Activated T-helper 17 cell treated with anti-CD3 and anti-CD28 coated beads, Interleukin-2, amount 50 U/mL, for 72 hours (primary cell): Measurements from ENCODE around the gene ZNF526. TPM values are rescaled to one million over a fixed set of nuclear protein-coding genes. Genes with fewer than 3 reads are reported as not detected.
A peak's percentile ranks its signal among the peaks of the same experiment; 100 is the strongest.
"Not testable (repeated sequence)": the region's sequence is repeated elsewhere in the genome, so short reads cannot be mapped to it uniquely, and the experiment has no call there.

Experiments
- ATAC-seq: fragments of 150-1000 bp; cut with Tn5 transposase; replicated peaks from 2 replicates; pipeline ENCODE4 v1.10.0; 2021; ENCODE audit warnings: mild to moderate bottlenecking, moderate library complexity
- H3K27ac Mint-ChIP-seq: one replicate; pipeline ENCODE4 v1.8.0; 2022; ENCODE audit warnings: mixed read lengths
- H3K27me3 Mint-ChIP-seq: one replicate; pipeline ENCODE4 v1.8.0; 2022; ENCODE audit warnings: mixed read lengths
- H3K36me3 Mint-ChIP-seq: one replicate; pipeline ENCODE4 v1.8.0; 2022; ENCODE audit warnings: low read depth, mild to moderate bottlenecking, mixed read lengths
- H3K4me1 Mint-ChIP-seq: one replicate; pipeline ENCODE4 v1.8.0; 2022; ENCODE audit warnings: mixed read lengths
- H3K4me3 Mint-ChIP-seq: one replicate; pipeline ENCODE4 v1.8.0; 2022; ENCODE audit warnings: mild to moderate bottlenecking, mixed read lengths
- H3K9me3 Mint-ChIP-seq: one replicate; pipeline ENCODE4 v1.8.0; 2022; ENCODE audit warnings: mixed read lengths
- total RNA-seq, 2 donors: library from RNA; stranded (reverse); gene quantifications; one replicate each; pipeline ENCODE4 v1.2.3, GENCODE V29; 2022

Gene ZNF526
- total RNA-seq, 2 donors from 2014 or later, result 17.2 to 18.0 TPM

GRCh38 chr19:42251572-42252358, 31.7 kb downstream of the ZNF526 start:
- Mint-ChIP-seq H3K36me3 (peaks cover 30% of the 10 kb centered on the region), H3K27ac (peak overlapping the region; percentile 55), H3K4me3 (peak overlapping the region; percentile 94)

GRCh38 chr19:42252365-42253244, 32.5 kb downstream of the ZNF526 start:
- H3K36me3 Mint-ChIP-seq, result peaks cover 30% of the 10 kb centered on the region
- no peak for ATAC-seq
- peak overlapping the region; percentile 94 for H3K4me3 Mint-ChIP-seq
- H3K27ac Mint-ChIP-seq, result peak overlapping the region; percentile 97
- no peaks in the 10 kb centered on the region for H3K27me3 Mint-ChIP-seq
- no peaks in the 10 kb centered on the region for H3K9me3 Mint-ChIP-seq
- H3K4me1 Mint-ChIP-seq, result peaks cover 12% of the 10 kb centered on the region

More at GRCh38 chr19:42251572-42252358, 31.7 kb downstream of the ZNF526 start:
- Mint-ChIP-seq H3K9me3 (no peaks in the 10 kb centered on the region), H3K27me3 (no peaks in the 10 kb centered on the region), H3K4me1 (peaks cover 12% of the 10 kb centered on the region)
- ATAC-seq, result no peak

GRCh38 chr19:42253245-42254088, 33.4 kb downstream of the ZNF526 start:
- Mint-ChIP-seq H3K4me3 (peak overlapping the region; percentile 94), H3K9me3 (no peaks in the 10 kb centered on the region), H3K36me3 (peaks cover 30% of the 10 kb centered on the region), H3K27me3 (no peaks in the 10 kb centered on the region), H3K4me1 (peaks cover 12% of the 10 kb centered on the region), H3K27ac (peak overlapping the region; percentile 97)
- ATAC-seq, result peak; percentile 34

GRCh38 chr19:42254089-42254849, 34.2 kb downstream of the ZNF526 start:
- H3K9me3 Mint-ChIP-seq, result no peaks in the 10 kb centered on the region
- no peak overlapping the region for H3K27ac Mint-ChIP-seq
- peak overlapping the region; percentile 61 for H3K4me3 Mint-ChIP-seq
- H3K36me3 Mint-ChIP-seq, result peaks cover 25% of the 10 kb centered on the region
- ATAC-seq, result peak; percentile 34
- H3K4me1 Mint-ChIP-seq, result peaks cover 12% of the 10 kb centered on the region
- H3K27me3 Mint-ChIP-seq, result no peaks in the 10 kb centered on the region

- Mint-ChIP-seq H3K27ac (no peak within 1 kb of the TSS), H3K36me3 (peaks cover 18% of the 10 kb centered on the region)
Measured at GRCh38 chr19:42254850-42255765, 35.0 kb downstream of the ZNF526 start, which contains the start of gene ERF. ERF (minus strand) TSS chr19:42255128; CDS start chr19:42254999, 129 bp downstream.

GRCh38 chr19:42255766-42256745, 35.9 kb downstream of the ZNF526 start:
- ATAC-seq, result no peak
- Mint-ChIP-seq H3K27me3 (no peaks in the 10 kb centered on the region), H3K9me3 (no peaks in the 10 kb centered on the region), H3K4me3 (peak overlapping the region; percentile 61), H3K36me3 (peaks cover 16% of the 10 kb centered on the region), H3K4me1 (peaks cover 12% of the 10 kb centered on the region), H3K27ac (no peak overlapping the region)

More at GRCh38 chr19:42254850-42255765, 35.0 kb downstream of the ZNF526 start, which contains the start of gene ERF:
- peak within 1 kb of the TSS; percentile 61 for H3K4me3 Mint-ChIP-seq
- no peaks in the 10 kb centered on the region for H3K9me3 Mint-ChIP-seq
- no peaks in the 10 kb centered on the region for H3K27me3 Mint-ChIP-seq
- ATAC-seq, result peak; percentile 88
- peaks cover 12% of the 10 kb centered on the region for H3K4me1 Mint-ChIP-seq

GRCh38 chr19:42257842-42258241, 37.7 kb downstream of the ZNF526 start:
- H3K4me3 Mint-ChIP-seq, H3K36me3 Mint-ChIP-seq, H3K27ac Mint-ChIP-seq, ATAC-seq, H3K9me3 Mint-ChIP-seq, H3K4me1 Mint-ChIP-seq, H3K27me3 Mint-ChIP-seq: not testable (repeated sequence)

GRCh38 chr19:42261763-42262162, 41.7 kb downstream of the ZNF526 start:
- Mint-ChIP-seq H3K4me1 (no peaks in the 10 kb centered on the region), H3K27ac (no peak overlapping the region), H3K27me3 (no peaks in the 10 kb centered on the region), H3K36me3 (no peaks in the 10 kb centered on the region), H3K9me3 (no peaks in the 10 kb centered on the region), H3K4me3 (no peak overlapping the region)
- no peak for ATAC-seq

GRCh38 chr19:42266105-42266504, 46.0 kb downstream of the ZNF526 start:
- H3K27me3 Mint-ChIP-seq, H3K36me3 Mint-ChIP-seq, H3K27ac Mint-ChIP-seq: not testable (repeated sequence)

GRCh38 chr19:42266928-42267603, 47.0 kb downstream of the ZNF526 start:
- H3K9me3 Mint-ChIP-seq, H3K27ac Mint-ChIP-seq, H3K4me1 Mint-ChIP-seq, H3K27me3 Mint-ChIP-seq, H3K4me3 Mint-ChIP-seq, ATAC-seq, H3K36me3 Mint-ChIP-seq: not testable (repeated sequence)

More at GRCh38 chr19:42266105-42266504, 46.0 kb downstream of the ZNF526 start:
- not testable (repeated sequence) for H3K9me3 Mint-ChIP-seq, H3K4me3 Mint-ChIP-seq, H3K4me1 Mint-ChIP-seq, ATAC-seq

GRCh38 chr19:42267644-42268141, 47.6 kb downstream of the ZNF526 start:
- H3K4me3 Mint-ChIP-seq, result no peak overlapping the region
- H3K36me3 Mint-ChIP-seq, result peaks cover 3% of the 10 kb centered on the region
- peaks cover 9% of the 10 kb centered on the region for H3K4me1 Mint-ChIP-seq
- no peaks in the 10 kb centered on the region for H3K9me3 Mint-ChIP-seq
- ATAC-seq, result no peak
- H3K27me3 Mint-ChIP-seq, result no peaks in the 10 kb centered on the region
- H3K27ac Mint-ChIP-seq, result no peak overlapping the region
